GM12878 (cell line): ENCODE data around the gene ARL5C. TPM values are rescaled to one million over a fixed set of nuclear protein-coding genes. Genes with fewer than 3 reads are reported as not detected.

Experiments
- ATAC-seq: fragments of 200-7000 bp; cut with Tn5 transposase; 3 replicates; pipeline ENCODE4 v1.9.1; 2020; ENCODE audit warnings: mild to moderate bottlenecking, moderate library complexity
- BruUV-seq: library from RNA; stranded (reverse); fragments of 400-500 nt; replicated peaks from 2 replicates; lab custom pipeline; 2021; lab: Mats Ljungman, UMichigan
- CTCF ChIA-PET: fragments of 300-600 bp; sonication (Branson Sonifier 250); formaldehyde crosslinking; extraction: SDS; loops from one replicate; lab custom pipeline; 2021; ENCODE audit warnings: inconsistent platforms; lab: Yijun Ruan, JAX
- POLR2A ChIA-PET: fragments of 350-600 bp; formaldehyde crosslinking; extraction: SDS; loops from one replicate; lab custom pipeline; 2021; ENCODE audit warnings: inconsistent platforms; lab: Charles Lee
- RAD21 ChIA-PET: fragments of 300-600 bp; sonication (Branson Sonifier 250); formaldehyde crosslinking; loops from one replicate; lab custom pipeline; 2023; ENCODE audit warnings: antibody characterized with exemption; ENCODE audit not compliant: unreplicated experiment; lab: Charles Lee
- SMC1A ChIA-PET: fragments of 300-600 bp; sonication (Branson Sonifier 250); formaldehyde crosslinking; loops from one replicate; lab custom pipeline; 2023; ENCODE audit not compliant: unreplicated experiment, uncharacterized antibody; lab: Charles Lee
- DNase-seq: peaks from one replicate; pipeline ENCODE4 v3.0.0-alpha.2; 2011; ENCODE audit warnings: low read depth, low spot score
- FAIRE-seq: peaks from 3 replicates; lab custom pipeline; 2011; peaks lifted over from hg19 to GRCh38; lab: Jason Lieb, UNC
- H2AFZ ChIP-seq: 2 replicates; pipeline ENCODE4 v1.6.0; 2011; ENCODE audit warnings: low read depth, low read length, control low read depth; ENCODE audit not compliant: control insufficient read depth
- H3K27ac ChIP-seq: 2 replicates; pipeline ENCODE4 v1.5.1; 2011; ENCODE audit warnings: control low read depth; ENCODE audit not compliant: control insufficient read depth, insufficient read depth
- H3K27me3 ChIP-seq, 2 experiments: replicated peaks in 1 of 2; 2 replicates each; pipeline versions ENCODE4 v1.6.0 to v1.6.1; 2011; ENCODE audit warnings: low read length in 1 of 2; ENCODE audit not compliant: control insufficient read depth in 2 of 2, insufficient read depth in 2 of 2
- H3K36me3 ChIP-seq, 2 experiments: 2 replicates each; pipeline ENCODE4 v1.5.1; 2011; ENCODE audit warnings: low read length in 1 of 2; ENCODE audit not compliant: control insufficient read depth in 2 of 2, insufficient read depth in 2 of 2
- H3K4me1 ChIP-seq: 2 replicates; pipeline ENCODE4 v1.6.1; 2011; ENCODE audit warnings: mild to moderate bottlenecking, low read length, moderate library complexity, mixed read lengths; ENCODE audit not compliant: control insufficient read depth, insufficient read depth
- H3K4me2 ChIP-seq: 2 replicates; pipeline ENCODE4 v1.6.0; 2011; ENCODE audit warnings: control low read depth; ENCODE audit not compliant: control insufficient read depth, insufficient read depth
- H3K4me3 ChIP-seq: fragments of 200-600 bp; sonication (generic); 2 replicates; pipeline ENCODE4 v1.5.1; 2016
- H3K79me2 ChIP-seq: 2 replicates; pipeline ENCODE4 v1.6.0; 2011; ENCODE audit warnings: low read length; ENCODE audit not compliant: control insufficient read depth, insufficient read depth
- H3K9ac ChIP-seq: 2 replicates; pipeline ENCODE4 v1.8.0; 2011; ENCODE audit warnings: low read length, control low read depth, mixed read lengths; ENCODE audit not compliant: control insufficient read depth, insufficient read depth
- H3K9me3 ChIP-seq: replicated peaks from 3 replicates; pipeline ENCODE4 v1.5.1; 2011; ENCODE audit warnings: mild to moderate bottlenecking, low read length; ENCODE audit not compliant: control insufficient read depth, insufficient read depth
- H4K20me1 ChIP-seq: 2 replicates; pipeline ENCODE4 v1.6.0; 2011; ENCODE audit not compliant: control insufficient read depth, insufficient read depth
- HDGF ChIP-seq: fragments of 450-650 bp; IDR thresholded peaks from 2 replicates; pipeline ENCODE4 v1.6.1; 2016; ENCODE audit warnings: antibody characterized with exemption
- IRF4 ChIP-seq: IDR thresholded peaks from 2 replicates; pipeline ENCODE4 v1.6.1; 2011; ENCODE audit warnings: low read depth, low read length
- JUND ChIP-seq: IDR thresholded peaks from 2 replicates; pipeline ENCODE4 v1.6.1; 2012; ENCODE audit warnings: low read depth, mild to moderate bottlenecking, low read length, improper control_type of control experiment, moderate library complexity
- NFYB ChIP-seq: IDR thresholded peaks from 2 replicates; pipeline ENCODE4 v1.6.1; 2011; ENCODE audit warnings: low read depth, mild to moderate bottlenecking, low read length, improper control_type of control experiment, moderate library complexity; ENCODE audit not compliant: insufficient read depth
- NR2C2 ChIP-seq: IDR thresholded peaks from 2 replicates; pipeline ENCODE4 v1.6.1; 2011; ENCODE audit warnings: borderline replicate concordance, low read depth; ENCODE audit not compliant: control insufficient read depth, insufficient read length
- PAX8 ChIP-seq: fragments of 450-650 bp; IDR thresholded peaks from 2 replicates; pipeline ENCODE4 v1.6.1; 2017; ENCODE audit warnings: mild to moderate bottlenecking, moderate library complexity
- SIX5 ChIP-seq: IDR thresholded peaks from 2 replicates; pipeline ENCODE4 v1.6.1; 2011; ENCODE audit warnings: mild to moderate bottlenecking, low read depth, low read length, moderate library complexity; ENCODE audit not compliant: severe bottlenecking
- SPI1 ChIP-seq: IDR thresholded peaks from 2 replicates; pipeline ENCODE4 v1.6.1; 2011; ENCODE audit warnings: low read depth, mild to moderate bottlenecking, low read length, moderate library complexity, borderline replicate concordance; ENCODE audit not compliant: insufficient read depth
- SUZ12 ChIP-seq: fragments of 200-600 bp; sonication (generic); IDR thresholded peaks from one replicate; pipeline ENCODE4 v1.6.1; 2018; ENCODE audit warnings: antibody characterized with exemption, mild to moderate bottlenecking; ENCODE audit not compliant: unreplicated experiment
- ZNF24 ChIP-seq: fragments of 450-650 bp; IDR thresholded peaks from 2 replicates; pipeline ENCODE4 v1.6.1; 2017; ENCODE audit warnings: antibody characterized with exemption, mild to moderate bottlenecking
- WGBS: methylation state at CpG from one replicate; pipeline ENCODE4 v1.1.6; 2016; ENCODE audit warnings: low lambda C conversion rate; ENCODE audit not compliant: insufficient replicate concordance, insufficient coverage; ENCODE audit errors: missing lambda C conversion rate; 5-methylcytosine and 5-hydroxymethylcytosine counted together
- in situ Hi-C: fragments of 300-500 bp; cut with MboI; formaldehyde crosslinking; loops from 9 replicates; pipeline ENCODE4 v1.14.3; 2018; ENCODE audit warnings: mixed read lengths
- intact Hi-C: fragments of 100-400 bp; cut with micrococcal nuclease; formaldehyde crosslinking; loops from one replicate; pipeline ENCODE4 v1.14.2; 2022; ENCODE audit not compliant: unreplicated experiment
- polyA plus RNA-seq, 11 experiments: library from polyadenylated mRNA; depleted of rRNA in 4 of 11; unstranded in 6 of 11; stranded (reverse) in 5 of 11; fragments of >200 nt; fragmentation: Nextera tagmentation in 4 of 11; fragmentation: Illumina TruSeq in 1 of 11; extraction: Ambion mirVana in 4 of 11; extraction: Trizol in 1 of 11; gene quantifications; 1 replicate in 1 of 11; 2 replicates in 10 of 11; pipeline versions ENCODE4 v1.2.1 to v1.2.3, GENCODE V29; 2011 to 2016; ENCODE audit warnings: inconsistent platforms in 2 of 11, missing spikeins in 2 of 11, low read depth in 1 of 11
- total RNA-seq, 4 experiments: library from RNA; depleted of rRNA in 3 of 4; stranded (reverse); fragments of >200 nt in 3 of 4; fragmentation: Illumina TruSeq in 1 of 4; extraction: Trizol in 1 of 4; gene quantifications; 2 replicates each; pipeline versions ENCODE4 v1.2.1 to v1.2.3, GENCODE V29; 2013 to 2021

Gene ARL5C
- total and polyA plus RNA-seq, 10 of the 15 experiments (the other 5 are each of a cell fraction or from before 2014, with no cell fraction given) = not detected

GRCh38 chr17:39143552-39144093 lies 22.3 kb downstream of the ARL5C start:
- Histone ChIP-seq H2AFZ (no peak overlapping the region), H4K20me1 (no peaks in the 10 kb centered on the region), H3K4me2 (no peak overlapping the region), H3K27me3 (no peaks in the 10 kb centered on the region; a peak in 1 of 4 replicates), H3K4me3 (no peak overlapping the region), H3K36me3 (no peaks in the 10 kb centered on the region), H3K9ac (no peak overlapping the region), H3K4me1 (no peaks in the 10 kb centered on the region), H3K27ac (no peak overlapping the region), H3K79me2 (no peaks in the 10 kb centered on the region)
- no TSS peak for BruUV-seq
- POLR2A ChIA-PET = no interaction called here
- no peak for ATAC-seq
- no peak for FAIRE-seq
- RAD21 ChIA-PET = no interaction called here
- intact Hi-C loops = loop anchor here (10.0 kb wide), 1 partner anchor 49 kb away; no protein-coding TSS in a partner anchor
- in situ Hi-C loops = no loop called here
- 34% methylated on average over 7 of the region's 7 CpGs for WGBS
- CTCF ChIA-PET = interaction anchor here (1.4 to 2.3 kb wide), 3 partner anchors 9 to 160 kb away, joined by 5 to 7 read pairs (median 5); no protein-coding TSS in a partner anchor
- SMC1A ChIA-PET = interaction anchor here (1.1 kb wide), 1 partner anchor 161 kb away, joined by 3 read pairs; no protein-coding TSS in a partner anchor
- DNase-seq = no peak
- TF ChIP-seq NR2C2 (no peak), HDGF (no peak), JUND (no peak), PAX8 (no peak), NFYB (no peak)
- TF ChIP-seq, all 136 proteins: peak for 0
- no peaks in the 10 kb centered on the region for H3K9me3 ChIP-seq

- no peak for FAIRE-seq
- no peak overlapping the region for H3K27ac ChIP-seq
- no peak overlapping the region for H3K4me3 ChIP-seq
These were observed 23.9 kb downstream of the ARL5C start for GRCh38 chr17:39141915-39142664.

More at GRCh38 chr17:39141915-39142664, 23.9 kb downstream of the ARL5C start:
- H2AFZ ChIP-seq = no peak overlapping the region
- 62% methylated on average over 11 of the region's 11 CpGs for WGBS
- no peaks in the 10 kb centered on the region for H4K20me1 ChIP-seq
- DNase-seq (no peak), ATAC-seq (no peak)
- H3K27me3 ChIP-seq = no peaks in the 10 kb centered on the region; a peak in 1 of 4 replicates
- H3K9ac ChIP-seq = no peak overlapping the region
- H3K79me2 ChIP-seq = no peaks in the 10 kb centered on the region
- POLR2A ChIA-PET = no interaction called here
- no peaks in the 10 kb centered on the region for H3K9me3 ChIP-seq
- RAD21 ChIA-PET = no interaction called here
- SMC1A ChIA-PET = interaction anchor here (1.1 kb wide), 1 partner anchor 159 kb away, joined by 3 read pairs; no protein-coding TSS in a partner anchor
- BruUV-seq = no TSS peak
- no peaks in the 10 kb centered on the region for H3K4me1 ChIP-seq
- CTCF ChIA-PET = no interaction called here
- no peak overlapping the region for H3K4me2 ChIP-seq
- in situ Hi-C loops (no loop called here), intact Hi-C loops (loop anchor here (10.0 kb wide), 1 partner anchor 47 kb away; no protein-coding TSS in a partner anchor)
- TF ChIP-seq SUZ12 = no peak
- no peak for TF ChIP-seq SIX5
- TF ChIP-seq SPI1 = no peak
- no peak for TF ChIP-seq IRF4
- no peak for TF ChIP-seq ZNF24
- H3K36me3 ChIP-seq = no peaks in the 10 kb centered on the region
